Hepatocyte (in vitro differentiated cells): ENCODE results near the gene PLEKHJ1.

Experiments
- EZH2 ChIP-seq: fragments of 200-600 bp; sonication (generic); IDR thresholded peaks from 2 replicates; pipeline ENCODE4 v1.6.1; 2016; ENCODE audit warnings: antibody characterized with exemption, mild to moderate bottlenecking, borderline replicate concordance
- TF ChIP-seq, protein P1 (sequence below): fragments of 200-600 bp; sonication (generic); IDR thresholded peaks from 2 replicates; pipeline ENCODE4 v1.5.1; 2016; ENCODE audit warnings: antibody characterized with exemption, mild to moderate bottlenecking; ENCODE audit not compliant: poor library complexity

DNA sequence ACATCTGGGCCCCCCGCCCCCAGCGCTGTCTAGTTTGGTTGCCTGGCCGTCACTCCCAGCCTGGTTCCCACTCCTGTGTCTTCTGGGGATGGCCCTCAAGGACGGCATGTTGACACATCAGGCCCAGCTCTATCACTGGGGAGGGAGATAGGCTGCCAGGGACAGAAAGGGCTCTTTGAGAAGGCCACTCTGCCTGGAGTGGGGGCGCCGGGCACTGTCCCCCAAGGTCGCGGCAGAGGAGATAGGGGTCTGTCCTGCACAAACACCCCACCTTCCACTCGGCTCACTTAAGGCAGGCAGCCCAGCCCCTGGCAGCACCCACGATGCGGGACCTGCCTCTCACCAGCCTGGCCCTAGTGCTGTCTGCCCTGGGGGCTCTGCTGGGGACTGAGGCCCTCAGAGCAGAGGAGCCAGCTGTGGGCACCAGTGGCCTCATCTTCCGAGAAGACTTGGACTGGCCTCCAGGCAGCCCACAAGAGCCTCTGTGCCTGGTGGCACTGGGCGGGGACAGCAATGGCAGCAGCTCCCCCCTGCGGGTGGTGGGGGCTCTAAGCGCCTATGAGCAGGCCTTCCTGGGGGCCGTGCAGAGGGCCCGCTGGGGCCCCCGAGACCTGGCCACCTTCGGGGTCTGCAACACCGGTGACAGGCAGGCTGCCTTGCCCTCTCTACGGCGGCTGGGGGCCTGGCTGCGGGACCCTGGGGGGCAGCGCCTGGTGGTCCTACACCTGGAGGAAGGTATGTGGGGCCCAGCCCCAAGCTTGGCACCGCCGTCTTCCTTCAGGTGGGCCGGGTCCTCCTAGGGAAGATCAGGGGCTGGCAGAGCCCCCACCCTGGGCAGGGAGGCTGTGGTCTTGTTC is 13.1 kb upstream of the PLEKHJ1 start, which contains the start of gene AMH:
- TF ChIP-seq, protein P1, sequence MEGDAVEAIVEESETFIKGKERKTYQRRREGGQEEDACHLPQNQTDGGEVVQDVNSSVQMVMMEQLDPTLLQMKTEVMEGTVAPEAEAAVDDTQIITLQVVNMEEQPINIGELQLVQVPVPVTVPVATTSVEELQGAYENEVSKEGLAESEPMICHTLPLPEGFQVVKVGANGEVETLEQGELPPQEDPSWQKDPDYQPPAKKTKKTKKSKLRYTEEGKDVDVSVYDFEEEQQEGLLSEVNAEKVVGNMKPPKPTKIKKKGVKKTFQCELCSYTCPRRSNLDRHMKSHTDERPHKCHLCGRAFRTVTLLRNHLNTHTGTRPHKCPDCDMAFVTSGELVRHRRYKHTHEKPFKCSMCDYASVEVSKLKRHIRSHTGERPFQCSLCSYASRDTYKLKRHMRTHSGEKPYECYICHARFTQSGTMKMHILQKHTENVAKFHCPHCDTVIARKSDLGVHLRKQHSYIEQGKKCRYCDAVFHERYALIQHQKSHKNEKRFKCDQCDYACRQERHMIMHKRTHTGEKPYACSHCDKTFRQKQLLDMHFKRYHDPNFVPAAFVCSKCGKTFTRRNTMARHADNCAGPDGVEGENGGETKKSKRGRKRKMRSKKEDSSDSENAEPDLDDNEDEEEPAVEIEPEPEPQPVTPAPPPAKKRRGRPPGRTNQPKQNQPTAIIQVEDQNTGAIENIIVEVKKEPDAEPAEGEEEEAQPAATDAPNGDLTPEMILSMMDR, result no peak
- no peak for TF ChIP-seq EZH2
